Osteocyte (in vitro differentiated cells): ENCODE results near the gene MORC2. TPM values are rescaled to one million over a fixed set of nuclear protein-coding genes. Genes with fewer than 3 reads are reported as not detected.

Source experiments
- DNase-seq: peaks from one replicate; pipeline ENCODE4 v3.0.0; 2021; ENCODE audit warnings: mixed read lengths; ENCODE audit not compliant: unreplicated experiment; ENCODE audit errors: extremely low spot score
- H3K27ac Mint-ChIP-seq: one replicate; pipeline ENCODE4 v1.8.0; 2021; ENCODE audit warnings: mild to moderate bottlenecking, mixed read lengths; ENCODE audit not compliant: unreplicated experiment
- H3K27me3 Mint-ChIP-seq: one replicate; pipeline ENCODE4 v1.8.0; 2021; ENCODE audit warnings: mixed read lengths; ENCODE audit not compliant: unreplicated experiment
- H3K36me3 Mint-ChIP-seq: one replicate; pipeline ENCODE4 v1.8.0; 2021; ENCODE audit warnings: mixed read lengths; ENCODE audit not compliant: unreplicated experiment
- H3K4me1 Mint-ChIP-seq: one replicate; pipeline ENCODE4 v1.8.0; 2021; ENCODE audit warnings: mixed read lengths; ENCODE audit not compliant: unreplicated experiment
- H3K4me3 Mint-ChIP-seq: one replicate; pipeline ENCODE4 v1.8.0; 2021; ENCODE audit warnings: mild to moderate bottlenecking, moderate library complexity, mixed read lengths; ENCODE audit not compliant: unreplicated experiment
- H3K9me3 Mint-ChIP-seq: one replicate; pipeline ENCODE4 v1.8.0; 2021; ENCODE audit warnings: mixed read lengths; ENCODE audit not compliant: unreplicated experiment
- CTCF ChIP-seq: fragments of 200-600 bp; sonication (generic); IDR thresholded peaks from 2 replicates; pipeline ENCODE4 v1.5.0; 2021; ENCODE audit warnings: antibody characterized with exemption, mild to moderate bottlenecking, moderate library complexity
- total RNA-seq: library from RNA; stranded (reverse); gene quantifications from 2 replicates; pipeline ENCODE4 v1.2.1, GENCODE V29; 2021

The MORC2 gene
- total RNA-seq, 1 donor from 2014 or later, result 26.9 TPM

- TF ChIP-seq CTCF, result no peak
- no peaks in the 10 kb centered on the region for H3K36me3 Mint-ChIP-seq
- H3K4me1 Mint-ChIP-seq, result peaks cover 12% of the 10 kb centered on the region
- no peak overlapping the region for H3K27ac Mint-ChIP-seq
- no peaks in the 10 kb centered on the region for H3K27me3 Mint-ChIP-seq
- no peak for DNase-seq
- H3K4me3 Mint-ChIP-seq, result no peak overlapping the region
- H3K9me3 Mint-ChIP-seq, result no peaks in the 10 kb centered on the region
Measured at GRCh38 chr22:30880181-30880601, 88.4 kb downstream of the MORC2 start.

- Mint-ChIP-seq H3K9me3 (no peaks in the 10 kb centered on the region), H3K36me3 (no peaks in the 10 kb centered on the region), H3K27me3 (no peaks in the 10 kb centered on the region), H3K4me3 (no peak overlapping the region), H3K27ac (no peak overlapping the region), H3K4me1 (peaks cover 12% of the 10 kb centered on the region)
- no peak for TF ChIP-seq CTCF
- no peak for DNase-seq
Measured at GRCh38 chr22:30879415-30879797, 89.2 kb downstream of the MORC2 start.

- H3K9me3 Mint-ChIP-seq, result no peaks in the 10 kb centered on the region
- no peak for TF ChIP-seq CTCF
- no peak overlapping the region for H3K27ac Mint-ChIP-seq
- H3K36me3 Mint-ChIP-seq, result no peaks in the 10 kb centered on the region
- H3K27me3 Mint-ChIP-seq, result no peaks in the 10 kb centered on the region
- no peak for DNase-seq
- H3K4me3 Mint-ChIP-seq, result no peak overlapping the region
- peaks cover 12% of the 10 kb centered on the region for H3K4me1 Mint-ChIP-seq
Measured at GRCh38 chr22:30878516-30879414, 89.8 kb downstream of the MORC2 start.

GRCh38 chr22:30877662-30878515, 90.7 kb downstream of the MORC2 start:
- Mint-ChIP-seq H3K9me3 (no peaks in the 10 kb centered on the region), H3K36me3 (peaks cover 3% of the 10 kb centered on the region), H3K4me1 (peaks cover 12% of the 10 kb centered on the region), H3K4me3 (no peak overlapping the region), H3K27ac (no peak overlapping the region), H3K27me3 (no peaks in the 10 kb centered on the region)
- no peak for TF ChIP-seq CTCF
- DNase-seq, result no peak
